PC-3 (cell line): Measurements from ENCODE around the gene MYORG. TPM values are rescaled to one million over a fixed set of nuclear protein-coding genes. Genes with fewer than 3 reads are reported as not detected.

Experiments used
- ATAC-seq: fragments of 200-7000 bp; cut with Tn5 transposase; 2 replicates; pipeline ENCODE4 v1.9.1; 2020; ENCODE audit warnings: mild to moderate bottlenecking, moderate library complexity
- BruUV-seq: library from RNA; stranded (reverse); fragments of 400-500 nt; replicated peaks from 2 replicates; lab custom pipeline; 2021; lab: Mats Ljungman, UMichigan
- CTCF ChIA-PET: fragments of 300-600 bp; sonication (Branson Sonifier 250); formaldehyde crosslinking; loops from one replicate; lab custom pipeline; 2022; ENCODE audit warnings: antibody characterized with exemption; lab: Charles Lee
- POLR2A ChIA-PET: fragments of 300-600 bp; sonication (Branson Sonifier 250); formaldehyde crosslinking; loops from one replicate; lab custom pipeline; 2022; ENCODE audit warnings: antibody characterized with exemption; ENCODE audit not compliant: unreplicated experiment; lab: Charles Lee
- DNase-seq: peaks from one replicate; pipeline ENCODE4 v3.0.0-alpha.2; 2015
- H2AFZ ChIP-seq: fragments of 300-600 bp; sonication (generic); 2 replicates; pipeline ENCODE4 v1.6.0; 2016; ENCODE audit warnings: antibody characterized with exemption, low read length
- H3F3A ChIP-seq: fragments of 300-600 bp; sonication (generic); one replicate; pipeline ENCODE4 v1.6.0; 2017; ENCODE audit warnings: antibody characterized with exemption, low read length, control low read depth, mild to moderate bottlenecking; ENCODE audit not compliant: unreplicated experiment
- H3K27ac ChIP-seq: fragments of 300-600 bp; sonication (generic); 2 replicates; pipeline ENCODE4 v1.5.1; 2016; ENCODE audit warnings: mild to moderate bottlenecking, low read length
- H3K27me3 ChIP-seq: fragments of 300-600 bp; sonication (generic); 2 replicates; pipeline ENCODE4 v1.6.1; 2016; ENCODE audit warnings: low read length, mixed read lengths
- H3K36me3 ChIP-seq: fragments of 300-600 bp; sonication (generic); 2 replicates; pipeline ENCODE4 v1.6.1; 2016; ENCODE audit warnings: low read depth, mixed run types, low read length, mixed read lengths
- H3K4me1 ChIP-seq: fragments of 300-600 bp; sonication (generic); 2 replicates; pipeline ENCODE4 v1.5.1; 2016; ENCODE audit warnings: low read length; ENCODE audit not compliant: insufficient read depth
- H3K4me2 ChIP-seq: fragments of 300-600 bp; sonication (generic); 2 replicates; pipeline ENCODE4 v1.6.0; 2016; ENCODE audit warnings: low read length
- H3K4me3 ChIP-seq: fragments of 300-600 bp; sonication (generic); 2 replicates; pipeline ENCODE4 v1.5.1; 2016; ENCODE audit warnings: mild to moderate bottlenecking, low read length, mixed read lengths
- H3K79me2 ChIP-seq: fragments of 300-600 bp; sonication (generic); 2 replicates; pipeline ENCODE4 v1.6.1; 2017; ENCODE audit warnings: low read length, mixed read lengths
- H3K9ac ChIP-seq: fragments of 300-600 bp; sonication (generic); 2 replicates; pipeline ENCODE4 v1.6.0; 2016; ENCODE audit warnings: mild to moderate bottlenecking, low read length
- H3K9me2 ChIP-seq: fragments of 300-600 bp; sonication (generic); replicated peaks from 2 replicates; pipeline ENCODE4 v1.6.1; 2016; ENCODE audit warnings: mixed run types, low read length, mixed read lengths
- H3K9me3 ChIP-seq: fragments of 300-600 bp; sonication (generic); 2 replicates; pipeline ENCODE4 v1.6.1; 2016; ENCODE audit warnings: low read length, mixed read lengths
- H4K20me1 ChIP-seq: fragments of 300-600 bp; sonication (generic); 2 replicates; pipeline ENCODE4 v1.6.1; 2016; ENCODE audit warnings: low read length, mixed read lengths
- CTCF ChIP-seq: fragments of 300-600 bp; sonication (generic); conservative IDR thresholded peaks from 2 replicates; pipeline ENCODE4 v1.5.1; 2017; ENCODE audit warnings: antibody characterized with exemption, low read depth, mild to moderate bottlenecking, low read length
- EZH2 ChIP-seq: fragments of 300-600 bp; sonication (generic); IDR thresholded peaks from one replicate; pipeline ENCODE4 v1.6.1; 2017; ENCODE audit warnings: antibody characterized with exemption, mild to moderate bottlenecking, low read length; ENCODE audit not compliant: unreplicated experiment
- EZH2phosphoT487 ChIP-seq: fragments of 300-600 bp; sonication (generic); IDR thresholded peaks from 2 replicates; pipeline ENCODE4 v1.6.1; 2018; ENCODE audit warnings: mild to moderate bottlenecking, antibody characterized with exemption, low read length, borderline replicate concordance
- intact Hi-C: fragments of 100-400 bp; cut with micrococcal nuclease; formaldehyde crosslinking; loops from 2 replicates; pipeline ENCODE4 v1.9.0; 2023
- total RNA-seq: library from RNA; depleted of rRNA; stranded (reverse); fragments of >200 nt; gene quantifications from 2 replicates; pipeline ENCODE4 v1.2.3, GENCODE V29; 2014

Gene MYORG
- total RNA-seq, 1 experiment from 2014 or later: 3.4 TPM

- no TSS peak for BruUV-seq
- ATAC-seq: no peak
- CTCF ChIA-PET: no interaction called here
These were observed 4.2 kb downstream of the MYORG start for GRCh38 chr9:34372467-34373011.

GRCh38 chr9:34371886-34372466 lies 4.7 kb downstream of the MYORG start:
- H3K4me2 ChIP-seq: no peak overlapping the region
- H4K20me1 ChIP-seq: no peaks in the 10 kb centered on the region
- H3K9me3 ChIP-seq: no peaks in the 10 kb centered on the region
- BruUV-seq: no TSS peak
- intact Hi-C loops: no loop called here
- no peaks in the 10 kb centered on the region for H3F3A ChIP-seq
- H3K79me2 ChIP-seq: no peaks in the 10 kb centered on the region
- no peaks in the 10 kb centered on the region for H3K36me3 ChIP-seq
- POLR2A ChIA-PET: no interaction called here
- H3K9me2 ChIP-seq: no peaks in the 10 kb centered on the region
- H2AFZ ChIP-seq: no peak overlapping the region
- DNase-seq (no peak), ATAC-seq (no peak)
- H3K4me3 ChIP-seq: no peak overlapping the region
- CTCF ChIA-PET: no interaction called here
- H3K9ac ChIP-seq: no peak overlapping the region
- no peak overlapping the region for H3K27ac ChIP-seq
- no peaks in the 10 kb centered on the region for H3K27me3 ChIP-seq
- TF ChIP-seq EZH2 (no peak), CTCF (no peak), EZH2phosphoT487 (no peak)
- peaks cover 14% of the 10 kb centered on the region for H3K4me1 ChIP-seq

More at GRCh38 chr9:34372467-34373011, 4.2 kb downstream of the MYORG start:
- Histone ChIP-seq H2AFZ (no peak overlapping the region), H3K79me2 (no peaks in the 10 kb centered on the region), H3K36me3 (no peaks in the 10 kb centered on the region), H3K27me3 (no peaks in the 10 kb centered on the region), H3K4me1 (peaks cover 14% of the 10 kb centered on the region), H3K9me3 (no peaks in the 10 kb centered on the region), H3K9me2 (no peaks in the 10 kb centered on the region), H3K4me2 (no peak overlapping the region), H3K4me3 (no peak overlapping the region), H3K9ac (no peak overlapping the region), H3F3A (no peaks in the 10 kb centered on the region), H4K20me1 (no peaks in the 10 kb centered on the region), H3K27ac (no peak overlapping the region)
- no peak for DNase-seq
- intact Hi-C loops: no loop called here
- TF ChIP-seq EZH2 (no peak), EZH2phosphoT487 (no peak), CTCF (no peak)
- POLR2A ChIA-PET: no interaction called here
